HEK293T (cell line): ENCODE data around the gene PRDM16.

Experiments
- CTCF ChIA-PET: fragments of 350-600 bp; formaldehyde crosslinking; extraction: SDS; loops from one replicate; lab custom pipeline; 2021; ENCODE audit warnings: antibody characterized with exemption, inconsistent platforms; lab: Yijun Ruan, JAX
- POLR2A ChIA-PET: fragments of 350-600 bp; formaldehyde crosslinking; extraction: SDS; loops from one replicate; lab custom pipeline; 2020; ENCODE audit warnings: antibody characterized with exemption, inconsistent platforms; lab: Yijun Ruan, JAX
- DNase-seq: peaks from one replicate; pipeline ENCODE4 v3.0.0; 2012; ENCODE audit warnings: mixed read lengths; ENCODE audit errors: extremely low spot score
- ARNT ChIP-seq: fragments of 450-650 bp; IDR thresholded peaks from 2 replicates; pipeline ENCODE4 v1.6.1; 2017; ENCODE audit warnings: mild to moderate bottlenecking
- BHLHE40 ChIP-seq: fragments of 450-650 bp; IDR thresholded peaks from 2 replicates; pipeline ENCODE4 v1.6.1; 2016; ENCODE audit warnings: mild to moderate bottlenecking, moderate library complexity, borderline replicate concordance
- CTBP1 ChIP-seq: fragments of 450-650 bp; IDR thresholded peaks from 2 replicates; pipeline ENCODE4 v1.6.1; 2016; ENCODE audit warnings: borderline replicate concordance
- ELF4 ChIP-seq: fragments of 450-650 bp; IDR thresholded peaks from 2 replicates; pipeline ENCODE4 v1.6.1; 2017; ENCODE audit warnings: antibody characterized with exemption
- FOXA1 ChIP-seq: fragments of 450-650 bp; IDR thresholded peaks from 2 replicates; pipeline ENCODE4 v1.6.1; 2016; ENCODE audit warnings: mild to moderate bottlenecking
- FOXK2 ChIP-seq: fragments of 450-650 bp; IDR thresholded peaks from 2 replicates; pipeline ENCODE4 v1.6.1; 2016; ENCODE audit warnings: mild to moderate bottlenecking
- FOXM1 ChIP-seq: fragments of 450-650 bp; IDR thresholded peaks from 2 replicates; pipeline ENCODE4 v1.6.1; 2017; ENCODE audit warnings: mild to moderate bottlenecking, borderline replicate concordance
- HDGF ChIP-seq: fragments of 450-650 bp; IDR thresholded peaks from 2 replicates; pipeline ENCODE4 v1.6.1; 2017; ENCODE audit warnings: antibody characterized with exemption, borderline replicate concordance
- L3MBTL2 ChIP-seq: fragments of 450-650 bp; conservative IDR thresholded peaks from 2 replicates; pipeline ENCODE4 v1.6.1; 2016; ENCODE audit warnings: mild to moderate bottlenecking
- LEF1 ChIP-seq: fragments of 450-650 bp; IDR thresholded peaks from 2 replicates; pipeline ENCODE4 v1.6.1; 2017; ENCODE audit warnings: mild to moderate bottlenecking, borderline replicate concordance
- NFRKB ChIP-seq: fragments of 450-650 bp; IDR thresholded peaks from 2 replicates; pipeline ENCODE4 v1.6.1; 2016; ENCODE audit warnings: mild to moderate bottlenecking, moderate library complexity
- SP1 ChIP-seq: fragments of 450-650 bp; IDR thresholded peaks from 2 replicates; pipeline ENCODE4 v1.6.1; 2017
- SUZ12 ChIP-seq: fragments of 450-650 bp; IDR thresholded peaks from 2 replicates; pipeline ENCODE4 v1.6.1; 2016; ENCODE audit warnings: mild to moderate bottlenecking
- TARDBP ChIP-seq: fragments of 450-650 bp; IDR thresholded peaks from 2 replicates; pipeline ENCODE4 v1.6.1; 2016
- ZNF384 ChIP-seq: fragments of 450-650 bp; IDR thresholded peaks from 2 replicates; pipeline ENCODE4 v1.6.1; 2016
- TF ChIP-seq, protein P1 (sequence below): fragments of 450-650 bp; IDR thresholded peaks from 2 replicates; pipeline ENCODE4 v1.6.1; 2016

PRDM16 gene

DNA sequence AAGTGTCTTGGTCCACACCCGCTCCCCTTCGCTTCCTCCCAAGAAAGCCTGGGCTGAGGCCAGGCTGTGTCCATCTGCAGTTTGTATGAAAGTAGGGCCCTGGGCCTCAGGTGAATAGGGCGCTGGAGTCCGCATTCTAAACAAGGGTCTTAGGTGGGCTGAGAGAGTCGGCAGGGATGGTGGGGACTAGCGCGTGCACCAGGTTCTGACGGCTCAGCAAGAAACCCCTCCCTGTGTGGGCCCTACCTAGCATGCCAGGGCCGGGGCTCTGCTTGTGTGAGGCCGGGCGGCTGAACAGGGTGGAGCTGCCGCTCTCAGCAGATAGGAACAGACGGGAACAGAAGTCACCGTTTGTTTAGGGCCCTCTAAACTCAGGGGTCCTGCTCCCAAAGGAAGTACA lies 46.0 kb upstream of the PRDM16 start:
- TF ChIP-seq LEF1 (no peak), CTBP1 (no peak)
- CTCF ChIA-PET: no interaction called here
- no peak for DNase-seq
- POLR2A ChIA-PET: no interaction called here

DNA sequence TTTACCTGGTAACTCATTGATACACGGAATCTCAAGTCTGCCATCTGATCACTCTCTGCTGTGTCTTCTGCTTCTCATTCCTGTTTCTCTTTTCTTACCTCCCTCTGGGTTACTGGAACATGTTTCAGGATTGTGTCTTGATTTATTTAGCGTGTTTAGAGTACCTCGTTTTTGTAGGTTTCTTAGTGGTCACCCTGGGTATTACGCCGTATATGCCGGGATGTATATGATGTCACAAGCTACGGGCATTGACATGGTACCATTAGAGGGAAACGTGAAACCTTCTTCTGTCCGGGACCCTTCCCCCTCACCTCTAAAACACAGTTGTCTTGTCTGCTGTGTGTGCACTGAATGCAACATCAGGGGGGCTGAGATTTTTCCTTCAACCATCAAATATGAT lies 45.0 kb upstream of the PRDM16 start:
- TF ChIP-seq FOXK2: no peak
- no peak for TF ChIP-seq BHLHE40
- TF ChIP-seq NFRKB: no peak
- no peak for TF ChIP-seq TARDBP
- no peak for TF ChIP-seq FOXM1
- CTCF ChIA-PET: interaction anchor here (0.6 to 1.2 kb wide), 5 partner anchors 11 to 257 kb away, joined by 3 to 7 read pairs (median 3); no protein-coding TSS in a partner anchor
- no peak for DNase-seq
- POLR2A ChIA-PET: no interaction called here

DNA sequence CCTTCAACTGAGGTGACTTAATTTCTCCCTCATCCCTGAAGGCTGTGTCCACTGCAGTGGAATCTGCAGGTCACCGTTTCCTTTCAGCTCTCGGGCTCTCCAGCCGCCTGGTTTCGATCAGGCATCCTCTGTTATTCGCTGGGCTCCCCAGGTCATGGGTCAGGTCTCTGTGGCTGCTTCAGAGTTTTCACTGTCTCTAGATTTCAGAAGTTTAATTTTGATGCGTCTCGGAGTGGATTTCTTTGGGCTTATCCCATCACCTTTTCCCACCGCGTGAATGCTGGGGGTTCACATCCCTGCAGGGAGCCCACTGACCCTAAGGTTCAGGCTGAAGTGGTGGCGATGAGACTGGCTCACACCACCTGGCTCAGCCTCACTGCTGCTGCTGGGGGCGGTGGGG lies 44.4 kb upstream of the PRDM16 start:
- TF ChIP-seq FOXM1 (no peak), LEF1 (no peak), NFRKB (no peak), CTBP1 (no peak), TARDBP (no peak), L3MBTL2 (no peak), SP1 (no peak), ELF4 (no peak), ZNF384 (no peak), ARNT (no peak), SUZ12 (no peak), FOXK2 (no peak), FOXA1 (no peak), BHLHE40 (no peak), HDGF (no peak)
- TF ChIP-seq, protein P1, sequence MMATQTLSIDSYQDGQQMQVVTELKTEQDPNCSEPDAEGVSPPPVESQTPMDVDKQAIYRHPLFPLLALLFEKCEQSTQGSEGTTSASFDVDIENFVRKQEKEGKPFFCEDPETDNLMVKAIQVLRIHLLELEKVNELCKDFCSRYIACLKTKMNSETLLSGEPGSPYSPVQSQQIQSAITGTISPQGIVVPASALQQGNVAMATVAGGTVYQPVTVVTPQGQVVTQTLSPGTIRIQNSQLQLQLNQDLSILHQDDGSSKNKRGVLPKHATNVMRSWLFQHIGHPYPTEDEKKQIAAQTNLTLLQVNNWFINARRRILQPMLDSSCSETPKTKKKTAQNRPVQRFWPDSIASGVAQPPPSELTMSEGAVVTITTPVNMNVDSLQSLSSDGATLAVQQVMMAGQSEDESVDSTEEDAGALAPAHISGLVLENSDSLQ: no peak
- DNase-seq: no peak
- ChIA-PET CTCF (interaction anchor here (0.6 to 1.2 kb wide), 4 partner anchors 12 to 257 kb away, joined by 3 to 7 read pairs (median 4); no protein-coding TSS in a partner anchor), POLR2A (no interaction called here)

DNA sequence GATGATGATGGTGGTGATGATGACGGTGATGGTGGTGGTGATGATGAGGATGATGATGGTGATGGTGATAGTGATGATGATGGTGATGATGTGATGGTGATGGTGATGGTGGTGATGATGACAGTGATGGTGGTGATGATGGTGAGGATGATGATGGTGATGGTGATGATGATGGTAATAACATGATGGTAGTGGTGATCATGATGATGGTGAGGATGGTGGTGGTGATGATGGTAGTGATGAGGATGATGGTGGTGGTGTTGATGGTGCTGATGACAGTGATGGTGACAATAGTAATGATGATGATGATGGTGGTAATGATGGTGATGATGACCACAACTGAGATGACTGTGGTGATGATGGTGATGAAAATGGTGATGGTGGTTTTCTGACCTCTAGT lies 42.9 kb upstream of the PRDM16 start:
- ChIA-PET CTCF (no interaction called here), POLR2A (no interaction called here)
- no peak for DNase-seq
- TF ChIP-seq FOXM1 (no peak), CTBP1 (no peak), ARNT (no peak), SUZ12 (no peak), ZNF384 (no peak), FOXA1 (no peak), L3MBTL2 (no peak), ELF4 (no peak)

DNA sequence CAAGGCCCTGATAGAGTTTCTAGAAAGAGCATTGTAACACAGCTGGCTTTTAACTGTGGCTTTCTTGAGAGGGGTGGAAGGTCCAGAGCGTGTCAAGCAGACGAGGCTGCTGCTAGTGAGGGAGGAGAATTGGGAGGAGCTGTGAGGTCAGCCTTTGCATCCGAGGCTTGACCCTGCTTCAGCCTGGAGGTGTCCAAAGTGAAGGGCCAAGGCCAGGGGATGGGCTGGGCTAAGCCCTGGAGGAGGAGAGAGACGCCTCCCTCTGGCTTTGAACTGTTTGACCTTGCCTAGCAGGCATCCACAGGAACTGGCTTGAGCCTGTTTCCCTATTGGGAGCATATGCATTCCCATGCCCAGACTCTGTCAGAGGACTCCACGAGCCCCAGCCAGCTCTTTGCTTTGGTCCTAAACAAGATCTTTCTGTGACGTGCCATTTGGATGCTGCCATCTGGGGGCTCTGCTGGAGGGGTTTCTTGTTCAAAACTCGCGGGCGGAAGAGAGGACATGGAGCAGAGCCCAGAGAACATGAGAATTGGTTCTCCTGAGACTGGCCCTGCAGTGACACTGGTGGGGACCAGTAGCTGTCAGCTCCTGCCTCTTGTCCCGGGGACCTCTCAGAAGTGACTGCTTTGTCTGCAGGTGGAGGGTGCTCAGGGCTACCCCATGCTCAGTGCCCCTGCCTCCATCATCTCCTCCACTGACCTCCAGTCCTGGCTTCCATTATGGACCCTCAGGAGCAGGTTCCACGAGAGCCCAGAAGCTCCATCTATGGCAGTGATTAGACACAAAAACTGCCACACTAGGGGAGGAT lies 42.2 kb upstream of the PRDM16 start:
- TF ChIP-seq TARDBP: no peak
- no peak for TF ChIP-seq ELF4
- TF ChIP-seq NFRKB: no peak
- no peak for TF ChIP-seq ARNT
- TF ChIP-seq, protein P1: no peak
- no peak for TF ChIP-seq ZNF384
- TF ChIP-seq FOXK2: no peak
- ChIA-PET POLR2A (no interaction called here), CTCF (no interaction called here)
- no peak for DNase-seq

DNA sequence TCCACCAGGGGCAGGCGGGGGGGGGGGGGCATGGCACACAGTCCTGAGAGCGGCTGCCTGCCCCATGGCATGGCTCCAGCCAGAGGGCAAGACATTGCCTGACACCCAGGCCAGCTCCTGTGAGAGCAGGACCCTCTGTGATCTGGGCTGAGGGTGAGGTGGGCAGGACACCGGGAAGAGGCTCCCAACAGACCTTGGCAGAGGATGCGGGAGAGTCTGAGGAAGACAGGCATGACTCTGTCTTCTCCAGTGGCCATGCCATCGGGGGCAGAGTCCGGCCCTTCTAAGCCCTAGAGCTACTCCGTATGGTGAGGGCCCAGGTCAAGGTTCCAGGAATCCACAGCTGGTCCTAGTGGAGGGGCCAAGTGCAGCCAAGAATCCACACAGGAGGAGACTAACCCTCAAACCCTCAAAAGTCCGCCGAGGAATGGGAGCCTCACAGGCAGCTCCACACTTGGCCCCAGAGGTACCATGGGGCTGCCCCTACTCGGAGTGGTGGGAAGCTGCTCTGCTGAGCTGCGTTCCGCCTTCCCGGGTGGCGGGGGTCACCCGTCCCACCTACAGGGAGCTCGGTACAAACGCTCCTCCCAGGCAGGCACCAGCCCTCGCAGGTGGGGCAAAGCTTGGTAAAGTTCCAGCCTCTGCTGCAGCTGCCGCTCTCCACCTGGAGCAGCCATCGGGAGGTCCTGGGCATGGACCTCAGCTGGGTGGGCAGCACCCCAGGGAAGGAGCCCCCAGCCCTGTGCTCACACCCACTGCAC lies 41.2 kb upstream of the PRDM16 start:
- ChIA-PET POLR2A (no interaction called here), CTCF (no interaction called here)
- TF ChIP-seq SP1 (no peak), BHLHE40 (no peak), L3MBTL2 (no peak), FOXA1 (no peak), LEF1 (no peak), TARDBP (no peak), FOXM1 (no peak), ZNF384 (no peak), ELF4 (no peak), FOXK2 (no peak)
- TF ChIP-seq, protein P1: no peak
- no peak for DNase-seq
